ENCODE measurements around the gene FAM83F. TPM values are rescaled to one million over a fixed set of nuclear protein-coding genes. Genes with fewer than 3 reads are reported as not detected.
A peak's percentile ranks its signal among the peaks of the same experiment; 100 is the strongest.
"Not testable (repeated sequence)": the region's sequence is repeated elsewhere in the genome, so short reads cannot be mapped to it uniquely, and the experiment has no call there.

FAM83F gene
- total and polyA plus RNA-seq, 3 experiments from 2014 or later, result 0.01 to 0.51 (median 0.33) TPM

DNA sequence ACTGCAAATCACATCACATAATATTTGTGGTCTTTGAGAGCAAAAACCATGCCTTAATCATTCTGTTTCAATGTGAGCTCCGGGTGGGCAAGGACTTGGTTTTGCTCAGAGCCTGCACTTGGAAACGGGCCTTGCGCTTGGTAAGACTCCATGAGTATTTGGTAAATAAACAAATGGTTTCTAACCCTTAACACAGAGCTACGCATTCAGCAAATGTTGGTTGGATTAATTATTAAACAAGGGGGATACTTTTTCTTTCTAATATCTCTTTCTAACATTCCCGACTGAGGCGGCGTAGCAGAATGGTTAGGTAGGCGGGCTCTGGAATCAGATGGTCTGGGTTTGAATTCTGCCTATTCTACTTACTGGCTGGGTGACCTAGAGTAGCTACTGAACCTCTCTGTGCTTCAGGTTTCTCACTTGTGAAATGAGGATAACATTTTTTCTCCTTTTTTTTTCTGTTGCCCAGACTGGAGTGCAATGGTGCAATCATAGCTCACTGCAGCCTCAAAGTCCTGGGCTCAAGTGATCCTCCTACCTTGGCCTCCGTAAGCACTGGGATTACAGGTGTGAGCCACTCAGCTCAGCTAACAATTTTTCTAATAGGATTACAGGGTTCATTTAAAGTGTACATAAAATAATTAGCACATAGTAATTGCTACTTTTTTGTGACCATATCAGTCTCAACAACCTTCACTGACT lies 3.4 kb upstream of the FAM83F start:
- peak overlapping the region in 2 of 8 donors; percentile 34 to 83 for H3K27ac Mint-ChIP-seq
- no peaks in the 10 kb centered on the region for H3K36me3 Mint-ChIP-seq
- H3K4me1 Mint-ChIP-seq, result peaks cover 7 to 12% (median 8%) of the 10 kb centered on the region in 3 donors
- H3K27me3 Mint-ChIP-seq, result peaks cover 28 to 54% of the 10 kb centered on the region in 2 donors
- Histone ChIP-seq H3K4me3 (ENCODE audit: low read length) (no peak overlapping the region), H3K27me3 (ENCODE audit: insufficient read depth, low read length, poor library complexity, severe bottlenecking) (peaks cover 3% of the 10 kb centered on the region), H3K4me1 (ENCODE audit: insufficient read depth, low read length) (peaks cover 4% of the 10 kb centered on the region), H3K27ac (ENCODE audit: low read depth, low read length) (no peak overlapping the region), H3K36me3 (ENCODE audit: insufficient read depth, low read length) (no peaks in the 10 kb centered on the region), H3K9me3 (ENCODE audit: low read length) (no peaks in the 10 kb centered on the region)
- POLR2A ChIA-PET, result no interaction called here
- CTCF ChIA-PET, result no interaction called here
- DNase-seq, result no peak
- H3K4me3 Mint-ChIP-seq, result no peak overlapping the region
- no peaks in the 10 kb centered on the region for H3K9me3 Mint-ChIP-seq

DNA sequence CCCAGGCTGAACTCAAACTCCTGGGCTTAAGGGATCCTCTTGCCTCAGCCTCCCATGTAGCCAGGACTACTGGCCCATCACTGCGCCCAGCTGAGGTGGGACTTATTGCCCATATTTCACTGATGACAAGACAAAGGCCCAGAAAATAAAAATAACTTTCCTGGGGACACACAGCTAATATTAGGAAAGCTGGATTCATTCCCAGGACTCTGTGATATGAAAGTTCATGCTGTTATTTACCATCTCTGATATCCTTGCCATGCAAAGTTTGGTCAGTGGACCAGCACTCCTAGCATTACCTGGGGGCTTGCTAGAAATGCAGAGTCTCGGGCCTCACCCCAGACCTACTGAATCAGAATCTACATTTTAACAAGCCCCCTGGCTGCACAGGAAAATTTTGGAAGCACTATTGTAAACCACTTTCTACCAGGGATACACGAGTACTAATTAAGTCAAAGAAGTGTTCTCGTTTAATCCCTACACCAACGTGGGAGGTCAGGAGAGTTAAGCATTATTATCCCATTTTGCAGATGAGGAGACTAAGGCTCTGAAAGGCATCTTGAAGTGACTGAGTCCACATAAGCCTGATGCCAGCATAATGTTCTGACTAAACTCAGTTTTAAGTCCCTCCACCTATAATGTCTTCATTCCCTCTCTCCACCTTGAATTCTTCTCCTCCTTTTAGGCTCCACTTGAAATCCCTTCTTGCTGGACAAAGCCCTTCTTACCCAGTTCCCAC lies 2.5 kb upstream of the FAM83F start:
- no peak for DNase-seq
- ChIA-PET CTCF (no interaction called here), POLR2A (no interaction called here)
- H3K27me3 ChIP-seq (ENCODE audit: insufficient read depth, low read length, poor library complexity, severe bottlenecking), result peaks cover 3% of the 10 kb centered on the region
- peak overlapping the region in 1 of 8 donors; percentile 69 for H3K27ac Mint-ChIP-seq
- H3K4me1 Mint-ChIP-seq, result peaks cover 7 to 12% (median 8%) of the 10 kb centered on the region in 3 donors
- no peaks in the 10 kb centered on the region for H3K9me3 Mint-ChIP-seq
- no peak overlapping the region for H3K27ac ChIP-seq (ENCODE audit: low read depth, low read length)
- H3K4me1 ChIP-seq (ENCODE audit: insufficient read depth, low read length), result peaks cover 4% of the 10 kb centered on the region
- no peak overlapping the region for H3K4me3 Mint-ChIP-seq
- H3K36me3 Mint-ChIP-seq, result no peaks in the 10 kb centered on the region
- H3K36me3 ChIP-seq (ENCODE audit: insufficient read depth, low read length), result no peaks in the 10 kb centered on the region
- peaks cover 35 to 62% of the 10 kb centered on the region in 2 donors for H3K27me3 Mint-ChIP-seq
- H3K4me3 ChIP-seq (ENCODE audit: low read length), result no peak overlapping the region
- no peaks in the 10 kb centered on the region for H3K9me3 ChIP-seq (ENCODE audit: low read length)

DNA sequence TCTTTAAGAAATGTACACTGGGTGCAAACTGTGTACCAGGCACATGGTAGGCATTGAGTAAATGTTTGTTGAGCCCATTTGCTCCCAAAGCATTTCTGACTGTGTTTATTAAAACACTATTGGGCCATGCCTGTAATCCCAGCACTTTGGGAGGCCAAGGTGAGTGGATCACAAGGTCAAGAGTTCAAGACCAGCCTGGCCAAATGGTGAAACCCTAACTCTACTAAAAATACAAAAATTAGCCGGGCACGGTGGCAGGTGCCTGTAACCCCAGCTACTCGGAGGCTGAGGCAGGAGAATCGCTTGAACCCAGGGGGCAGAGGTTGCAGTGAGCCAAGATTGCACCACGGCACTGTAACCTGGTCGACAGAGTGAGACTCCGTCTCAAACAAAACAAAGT lies 1.9 kb upstream of the FAM83F start:
- H3K9me3 ChIP-seq (ENCODE audit: low read length); H3K27me3 ChIP-seq (ENCODE audit: insufficient read depth, low read length, poor library complexity, severe bottlenecking); H3K36me3 ChIP-seq (ENCODE audit: insufficient read depth, low read length); H3K27ac ChIP-seq (ENCODE audit: low read depth, low read length); POLR2A ChIA-PET; H3K4me1 ChIP-seq (ENCODE audit: insufficient read depth, low read length); DNase-seq; CTCF ChIA-PET; H3K4me3 ChIP-seq (ENCODE audit: low read length); H3K9me3 Mint-ChIP-seq; H3K36me3 Mint-ChIP-seq: not testable (repeated sequence)
- Mint-ChIP-seq H3K27ac (peak overlapping the region in 2 of 8 donors; percentile 1 to 69), H3K4me1 (peaks cover 7 to 12% (median 8%) of the 10 kb centered on the region in 3 donors), H3K27me3 (peaks cover 37 to 68% of the 10 kb centered on the region in 2 donors), H3K4me3 (peak overlapping the region in 1 of 7 donors; percentile 7)

DNA sequence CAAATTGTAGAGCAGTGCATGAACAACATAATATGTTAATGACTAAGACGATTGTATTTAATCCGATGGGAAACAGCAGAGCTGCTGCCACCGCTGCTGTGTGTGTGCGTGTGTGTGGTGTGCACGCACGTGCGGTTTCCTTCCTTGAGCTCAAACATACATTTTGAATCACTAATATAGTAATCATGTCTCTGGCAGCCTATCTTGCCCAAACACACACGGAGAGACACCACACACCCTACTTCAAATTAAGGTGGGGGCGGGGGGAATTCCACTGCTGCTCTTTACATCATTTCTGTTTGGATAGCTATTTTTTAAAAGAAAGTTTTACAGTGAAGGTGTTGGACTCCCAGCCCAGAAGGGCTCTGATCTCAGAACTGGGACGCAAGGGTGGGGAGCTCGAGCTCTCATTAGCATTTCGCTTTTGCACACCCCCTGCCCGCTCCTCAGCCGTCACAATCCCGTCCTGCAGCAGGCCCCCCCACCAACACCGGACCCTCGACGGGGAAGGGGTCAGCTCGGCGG lies 651 bp upstream of the FAM83F start:
- H3K9me3 Mint-ChIP-seq, result no peaks in the 10 kb centered on the region
- H3K27ac Mint-ChIP-seq, result peak overlapping the region in 4 of 8 donors; percentile 11 to 69 (median 28)
- Histone ChIP-seq H3K4me1 (ENCODE audit: insufficient read depth, low read length) (peaks cover 4% of the 10 kb centered on the region), H3K27ac (ENCODE audit: low read depth, low read length) (no peak overlapping the region), H3K27me3 (ENCODE audit: insufficient read depth, low read length, poor library complexity, severe bottlenecking) (no peaks in the 10 kb centered on the region), H3K9me3 (ENCODE audit: low read length) (no peaks in the 10 kb centered on the region), H3K36me3 (ENCODE audit: insufficient read depth, low read length) (no peaks in the 10 kb centered on the region), H3K4me3 (ENCODE audit: low read length) (no peak overlapping the region)
- H3K27me3 Mint-ChIP-seq, result peaks cover 33 to 69% of the 10 kb centered on the region in 2 donors
- H3K4me3 Mint-ChIP-seq, result peak overlapping the region; percentile 23 to 80 (median 60)
- DNase-seq, result peak in 2 of 5 donors; percentile 30 to 79
- peaks cover 7 to 12% (median 8%) of the 10 kb centered on the region in 3 donors for H3K4me1 Mint-ChIP-seq
- CTCF ChIA-PET, result no interaction called here
- no peaks in the 10 kb centered on the region for H3K36me3 Mint-ChIP-seq
- POLR2A ChIA-PET, result interaction anchor here (0.5 to 1.1 kb wide), 2 partner anchors 61 to 569 kb away, joined by 3 to 4 read pairs; no protein-coding TSS in a partner anchor

DNA sequence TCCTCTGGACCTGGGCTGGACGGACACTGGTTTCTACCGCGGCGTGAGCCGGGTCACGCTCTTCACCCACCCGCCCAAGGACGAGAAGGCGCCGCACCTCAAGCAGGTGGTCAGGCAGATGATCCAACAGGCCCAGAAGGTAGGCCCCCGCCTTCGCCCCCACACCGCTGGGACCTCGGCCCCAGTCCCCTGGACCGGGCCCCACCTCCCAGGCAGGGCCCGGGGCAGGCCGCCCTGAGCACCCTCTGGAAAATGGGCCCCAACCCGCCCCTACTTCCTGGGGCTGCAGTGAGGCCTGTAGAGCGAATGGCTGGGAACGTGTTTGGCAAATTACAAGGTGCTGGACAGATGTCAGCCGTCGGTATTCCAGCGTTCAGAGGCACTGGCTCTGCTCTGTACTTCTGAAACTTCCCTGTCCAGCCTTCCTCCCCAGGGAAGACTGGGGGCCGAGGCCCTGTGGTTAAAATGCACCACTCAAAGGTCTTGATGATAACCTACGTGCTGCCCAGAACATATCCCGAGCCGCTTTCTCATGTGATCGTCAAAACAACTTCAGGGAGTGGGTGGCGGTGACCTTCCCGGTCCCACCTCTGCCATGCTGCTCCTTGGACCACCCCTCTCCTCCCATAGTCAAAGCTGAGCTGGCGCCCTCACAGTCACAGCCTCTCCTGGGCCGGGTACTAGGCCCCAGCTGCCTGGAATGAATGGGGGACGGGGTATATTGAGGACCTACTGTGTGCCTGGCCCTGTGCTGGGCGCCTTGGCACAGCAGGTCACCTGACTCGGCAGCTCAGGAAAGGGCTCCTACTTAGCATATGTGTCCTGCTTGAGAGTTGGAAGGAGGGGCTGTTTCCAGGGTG lies 869 bp downstream of the FAM83F start:
- no peak for DNase-seq

DNA sequence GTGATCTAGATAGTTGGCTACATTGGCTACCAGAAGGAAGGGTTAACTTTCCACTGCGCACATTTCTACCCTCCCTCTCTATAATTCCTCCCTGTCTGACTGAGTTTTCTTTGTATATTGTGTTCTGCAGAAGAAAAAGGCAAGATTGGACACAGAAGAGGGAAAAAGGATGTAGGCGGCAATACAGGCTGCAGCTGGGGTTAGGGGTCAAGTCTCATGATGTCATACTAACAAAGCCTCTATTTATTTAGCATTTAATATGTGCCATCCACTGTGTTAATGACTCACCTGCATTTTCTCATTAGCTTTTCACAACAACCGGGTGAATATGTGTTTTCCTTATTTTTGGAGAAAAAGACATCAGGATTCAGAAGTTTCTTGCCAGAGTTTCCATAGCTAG lies 2.0 kb downstream of the FAM83F start:
- Mint-ChIP-seq H3K4me1 (peaks cover 7 to 12% (median 8%) of the 10 kb centered on the region in 3 donors), H3K4me3 (peak overlapping the region in 1 of 7 donors; percentile 4), H3K27ac (no peak overlapping the region), H3K36me3 (no peaks in the 10 kb centered on the region), H3K27me3 (peaks cover 40 to 60% of the 10 kb centered on the region in 2 donors), H3K9me3 (no peaks in the 10 kb centered on the region)
- Histone ChIP-seq H3K27me3 (ENCODE audit: insufficient read depth, low read length, poor library complexity, severe bottlenecking) (no peaks in the 10 kb centered on the region), H3K4me3 (ENCODE audit: low read length) (no peak overlapping the region), H3K27ac (ENCODE audit: low read depth, low read length) (no peak overlapping the region), H3K9me3 (ENCODE audit: low read length) (no peaks in the 10 kb centered on the region), H3K4me1 (ENCODE audit: insufficient read depth, low read length) (peaks cover 4% of the 10 kb centered on the region), H3K36me3 (ENCODE audit: insufficient read depth, low read length) (no peaks in the 10 kb centered on the region)
- ChIA-PET POLR2A (no interaction called here), CTCF (interaction anchor here (1.3 kb wide), 2 partner anchors 12 to 28 kb away, joined by 3 to 5 read pairs; no protein-coding TSS in a partner anchor)
- DNase-seq, result no peak

More for the DNA sequence above, 869 bp downstream of the FAM83F start:
- Mint-ChIP-seq H3K9me3 (no peaks in the 10 kb centered on the region), H3K36me3 (no peaks in the 10 kb centered on the region), H3K27me3 (peaks cover 37 to 69% of the 10 kb centered on the region in 2 donors), H3K27ac (no peak overlapping the region), H3K4me1 (peaks cover 7 to 12% (median 8%) of the 10 kb centered on the region in 3 donors), H3K4me3 (peak overlapping the region in 6 of 7 donors; percentile 31 to 52 (median 37))
- H3K4me3 ChIP-seq (ENCODE audit: low read length), result no peak overlapping the region
- no peaks in the 10 kb centered on the region for H3K27me3 ChIP-seq (ENCODE audit: insufficient read depth, low read length, poor library complexity, severe bottlenecking)
- CTCF ChIA-PET, result interaction anchor here (1.3 kb wide), 2 partner anchors 13 to 29 kb away, joined by 3 to 5 read pairs; no protein-coding TSS in a partner anchor
- no peak overlapping the region for H3K27ac ChIP-seq (ENCODE audit: low read depth, low read length)
- peaks cover 4% of the 10 kb centered on the region for H3K4me1 ChIP-seq (ENCODE audit: insufficient read depth, low read length)
- no peaks in the 10 kb centered on the region for H3K9me3 ChIP-seq (ENCODE audit: low read length)
- POLR2A ChIA-PET, result no interaction called here
- no peaks in the 10 kb centered on the region for H3K36me3 ChIP-seq (ENCODE audit: insufficient read depth, low read length)

DNA sequence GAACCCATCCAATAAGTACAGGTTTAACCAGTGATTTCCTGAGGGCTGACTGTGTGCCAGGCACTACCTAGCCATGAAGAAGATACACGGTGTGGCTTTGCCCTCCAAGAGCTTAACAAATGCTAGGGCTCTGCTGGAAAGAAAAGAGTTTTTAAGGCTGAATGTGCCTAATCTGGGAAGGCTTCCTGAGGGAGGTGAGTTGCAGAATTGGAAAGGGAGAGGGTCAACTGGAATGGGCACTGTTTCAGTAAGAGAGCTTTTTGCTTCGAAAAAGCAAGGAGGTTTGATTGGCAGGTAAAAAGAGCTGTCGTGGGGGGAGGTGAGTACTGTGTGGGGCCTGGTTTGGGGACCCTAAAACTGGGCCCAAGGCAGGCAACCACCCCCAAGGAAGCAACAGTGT lies 2.7 kb downstream of the FAM83F start:
- Histone ChIP-seq H3K4me3 (ENCODE audit: low read length) (no peak overlapping the region), H3K27me3 (ENCODE audit: insufficient read depth, low read length, poor library complexity, severe bottlenecking) (no peaks in the 10 kb centered on the region), H3K4me1 (ENCODE audit: insufficient read depth, low read length) (peaks cover 4% of the 10 kb centered on the region), H3K9me3 (ENCODE audit: low read length) (no peaks in the 10 kb centered on the region), H3K36me3 (ENCODE audit: insufficient read depth, low read length) (no peaks in the 10 kb centered on the region), H3K27ac (ENCODE audit: low read depth, low read length) (no peak overlapping the region)
- DNase-seq, result no peak
- peaks cover 7 to 12% (median 8%) of the 10 kb centered on the region in 3 donors for H3K4me1 Mint-ChIP-seq
- no peaks in the 10 kb centered on the region for H3K9me3 Mint-ChIP-seq
- no peaks in the 10 kb centered on the region for H3K36me3 Mint-ChIP-seq
- H3K27ac Mint-ChIP-seq, result no peak overlapping the region
- no peak overlapping the region for H3K4me3 Mint-ChIP-seq
- ChIA-PET POLR2A (no interaction called here), CTCF (interaction anchor here (1.3 kb wide), 2 partner anchors 11 to 27 kb away, joined by 3 to 5 read pairs; no protein-coding TSS in a partner anchor)
- peaks cover 40 to 55% of the 10 kb centered on the region in 2 donors for H3K27me3 Mint-ChIP-seq

All from CD8-positive, alpha-beta memory T cell (primary cell).